HepG2 (cell line): ENCODE measurements around the gene FETUB. TPM values are rescaled to one million over a fixed set of nuclear protein-coding genes. Genes with fewer than 3 reads are reported as not detected.

Source experiments
- CREM ChIP-seq, 2 experiments: sonication (generic) in 1 of 2; formaldehyde crosslinking in 1 of 2; IDR thresholded peaks; 2 replicates each; pipeline versions ENCODE4 v1.4.0 to v1.6.1; 2016 to 2020; ENCODE audit warnings: antibody characterized with exemption in 1 of 2, mild to moderate bottlenecking in 1 of 2, missing genetic modification reagents in 1 of 2
- DBP ChIP-seq: sonication (generic); formaldehyde crosslinking; IDR thresholded peaks from 2 replicates; pipeline ENCODE4 v1.4.0; 2020; ENCODE audit warnings: missing genetic modification reagents; ENCODE audit errors: not compliant biosample characterization
- EZH2 ChIP-seq: conservative IDR thresholded peaks from 2 replicates; pipeline ENCODE4 v1.6.1; 2012; ENCODE audit warnings: mild to moderate bottlenecking, low read depth, low read length, moderate library complexity
- FUBP1 ChIP-seq: sonication (generic); formaldehyde crosslinking; IDR thresholded peaks from 2 replicates; pipeline ENCODE4 v1.5.1; 2020; ENCODE audit warnings: missing genetic modification reagents, mild to moderate bottlenecking, borderline replicate concordance
- GATAD2A ChIP-seq: IDR thresholded peaks from 2 replicates; pipeline ENCODE4 v1.6.1; 2016
- GTF2F1 ChIP-seq: fragments of 150-350 bp; IDR thresholded peaks from 2 replicates; pipeline ENCODE4 v1.6.1; 2014; ENCODE audit warnings: low read length
- HMG20B ChIP-seq: conservative IDR thresholded peaks from 2 replicates; pipeline ENCODE4 v1.6.1; 2016; ENCODE audit warnings: missing genetic modification reagents, missing compliant biosample characterization
- KDM4B ChIP-seq: sonication (generic); formaldehyde crosslinking; IDR thresholded peaks from 2 replicates; pipeline ENCODE4 v1.4.0; 2020; ENCODE audit warnings: missing genetic modification reagents
- MYPOP ChIP-seq: sonication (generic); formaldehyde crosslinking; IDR thresholded peaks from 2 replicates; pipeline ENCODE4 v1.8.1; 2023; ENCODE audit warnings: mild to moderate bottlenecking, moderate library complexity, missing genetic modification reagents
- NFYC ChIP-seq: IDR thresholded peaks from 2 replicates; pipeline ENCODE4 v1.6.1; 2016; ENCODE audit warnings: missing genetic modification reagents, missing compliant biosample characterization
- POGZ ChIP-seq: sonication (generic); formaldehyde crosslinking; IDR thresholded peaks from 2 replicates; pipeline ENCODE4 v1.4.0; 2020; ENCODE audit warnings: mild to moderate bottlenecking, missing genetic modification reagents
- RBM39 ChIP-seq: fragments of 200-400 bp; formaldehyde crosslinking; IDR thresholded peaks from one replicate; pipeline ENCODE4 v1.6.1; 2018; ENCODE audit warnings: antibody characterized with exemption, mild to moderate bottlenecking, low read depth, low read length; ENCODE audit not compliant: poor library complexity, severe bottlenecking
- SATB2 ChIP-seq: sonication (generic); formaldehyde crosslinking; IDR thresholded peaks from 2 replicates; pipeline ENCODE4 v1.5.0; 2020; ENCODE audit warnings: missing genetic modification reagents
- SIN3A ChIP-seq: IDR thresholded peaks from 2 replicates; pipeline ENCODE4 v1.6.1; 2011; ENCODE audit warnings: low read depth, mild to moderate bottlenecking, control low read depth, low read length, borderline replicate concordance
- SMAD1 ChIP-seq: sonication (generic); formaldehyde crosslinking; IDR thresholded peaks from 2 replicates; pipeline ENCODE4 v1.4.0; 2020; ENCODE audit warnings: missing genetic modification reagents, low read depth, mild to moderate bottlenecking, borderline replicate concordance
- TBX2 ChIP-seq: sonication (generic); formaldehyde crosslinking; IDR thresholded peaks from 2 replicates; pipeline ENCODE4 v1.5.0; 2020; ENCODE audit warnings: missing genetic modification reagents, mild to moderate bottlenecking, borderline replicate concordance
- U2AF2 ChIP-seq: fragments of 200-400 bp; formaldehyde crosslinking; IDR thresholded peaks from 2 replicates; pipeline ENCODE4 v1.6.1; 2017; ENCODE audit warnings: low read depth, mild to moderate bottlenecking, low read length
- ZFY ChIP-seq: sonication (generic); formaldehyde crosslinking; IDR thresholded peaks from 2 replicates; pipeline ENCODE4 v1.4.0; 2020; ENCODE audit warnings: missing genetic modification reagents
- ZFYVE20 ChIP-seq: sonication (generic); formaldehyde crosslinking; IDR thresholded peaks from 2 replicates; pipeline ENCODE4 v1.8.0; 2023; ENCODE audit warnings: low read depth, mild to moderate bottlenecking, moderate library complexity, missing genetic modification reagents, borderline replicate concordance
- ZNF274 ChIP-seq: sonication (generic); formaldehyde crosslinking; IDR thresholded peaks from 2 replicates; pipeline ENCODE4 v1.5.1; 2020; ENCODE audit warnings: mild to moderate bottlenecking, missing genetic modification reagents
- ZNF430 ChIP-seq: sonication (generic); formaldehyde crosslinking; IDR thresholded peaks from 2 replicates; pipeline ENCODE4 v1.9.0; 2021; ENCODE audit warnings: mild to moderate bottlenecking, missing genetic modification reagents
- ZNF431 ChIP-seq: sonication (generic); formaldehyde crosslinking; IDR thresholded peaks from 2 replicates; pipeline ENCODE4 v1.9.0; 2022; ENCODE audit warnings: missing genetic modification reagents, low read depth, mild to moderate bottlenecking, borderline replicate concordance
- ZNF460 ChIP-seq: sonication (generic); formaldehyde crosslinking; IDR thresholded peaks from 2 replicates; pipeline ENCODE4 v1.5.1; 2020; ENCODE audit warnings: missing genetic modification reagents, mild to moderate bottlenecking, borderline replicate concordance
- ZNF484 ChIP-seq: sonication (generic); formaldehyde crosslinking; IDR thresholded peaks from 2 replicates; pipeline ENCODE4 v1.5.1; 2020; ENCODE audit warnings: mild to moderate bottlenecking, low read depth, missing genetic modification reagents, borderline replicate concordance
- ZNF562 ChIP-seq: sonication (generic); formaldehyde crosslinking; IDR thresholded peaks from 2 replicates; pipeline ENCODE4 v1.8.0; 2022; ENCODE audit warnings: missing genetic modification reagents, borderline replicate concordance
- ZNF678 ChIP-seq: sonication (generic); formaldehyde crosslinking; IDR thresholded peaks from 2 replicates; pipeline ENCODE4 v1.4.0; 2020; ENCODE audit warnings: mild to moderate bottlenecking, missing genetic modification reagents
- ZNF720 ChIP-seq: sonication (generic); formaldehyde crosslinking; IDR thresholded peaks from 2 replicates; pipeline ENCODE4 v1.4.0; 2020; ENCODE audit warnings: missing genetic modification reagents
- ZNF768 ChIP-seq: sonication (generic); formaldehyde crosslinking; IDR thresholded peaks from 2 replicates; pipeline ENCODE4 v1.4.0; 2020; ENCODE audit warnings: missing genetic modification reagents
- ZNF792 ChIP-seq: IDR thresholded peaks from 2 replicates; pipeline ENCODE4 v1.6.1; 2016
- polyA plus RNA-seq, 8 experiments: library from polyadenylated mRNA; depleted of rRNA in 3 of 8; stranded (reverse) in 7 of 8; unstranded in 1 of 8; fragments of >200 nt; fragmentation: Illumina TruSeq in 4 of 8; extraction: Trizol in 4 of 8; gene quantifications; 2 replicates each; pipeline versions ENCODE4 v1.2.1 to v1.2.3, GENCODE V29; 2011 to 2016; ENCODE audit warnings: low read depth in 4 of 8, missing spikeins in 1 of 8, mixed read lengths in 1 of 8; ENCODE audit not compliant: insufficient read depth in 1 of 8
- total RNA-seq, 5 experiments: library from RNA; depleted of rRNA; stranded (reverse); fragments of >200 nt; fragmentation: Illumina TruSeq; extraction: Trizol; gene quantifications; 2 replicates each; pipeline ENCODE4 v1.2.3, GENCODE V29; 2016; ENCODE audit warnings: low read depth in 1 of 5

FETUB gene
- total and polyA plus RNA-seq, 2 of the 13 experiments (the other 11 are each of a cell fraction or from before 2014, with no cell fraction given): 2.1 to 4.4 TPM

- TF ChIP-seq HMG20B: 0 out of 2 replicates have a peak, but pooled peaks have one; percentile 36
- no peak for TF ChIP-seq KDM4B (CRISPR knock-in tag)
- TF ChIP-seq ZNF430 (CRISPR knock-in tag): no peak
- no peak for TF ChIP-seq NFYC (CRISPR knock-in tag)
- no peak for TF ChIP-seq SATB2 (CRISPR knock-in tag)
- no peak for TF ChIP-seq ZNF792 (CRISPR knock-in tag)
- no peak for TF ChIP-seq GTF2F1
- no peak; the same call in 1 of the 2 replicates for TF ChIP-seq GATAD2A
- TF ChIP-seq TBX2 (CRISPR knock-in tag): 0 out of 2 replicates have a peak, but pooled peaks have one; percentile 10
- no peak for TF ChIP-seq ZNF768
- TF ChIP-seq ZNF460 (CRISPR knock-in tag): no peak
- TF ChIP-seq FUBP1 (CRISPR knock-in tag): no peak
- TF ChIP-seq ZNF484 (CRISPR knock-in tag): no peak
- no peak for TF ChIP-seq CREM (IDR thresholded peaks at IDR 0.05)
- no peak for TF ChIP-seq CREM (CRISPR knock-in tag; IDR thresholded peaks at IDR 0.05)
- no peak for TF ChIP-seq POGZ (CRISPR knock-in tag)
- TF ChIP-seq ZNF431 (CRISPR knock-in tag): 0 out of 2 replicates have a peak, but pooled peaks have one; percentile 31
- TF ChIP-seq ZNF274 (CRISPR knock-in tag): no peak
- TF ChIP-seq U2AF2: no peak
- TF ChIP-seq EZH2: no peak
- TF ChIP-seq ZFYVE20 (CRISPR knock-in tag): no peak
- no peak for TF ChIP-seq ZNF678
- no peak for TF ChIP-seq SIN3A
- no peak for TF ChIP-seq ZNF562 (CRISPR knock-in tag)
- no peak for TF ChIP-seq MYPOP (CRISPR knock-in tag)
- 0 out of 2 replicates have a peak, but pooled peaks have one; percentile 35 for TF ChIP-seq ZFY (CRISPR knock-in tag)
- TF ChIP-seq DBP (CRISPR knock-in tag): no peak
- no peak for TF ChIP-seq SMAD1 (CRISPR knock-in tag)
- no peak for TF ChIP-seq RBM39
- no peak for TF ChIP-seq ZNF720 (CRISPR knock-in tag)
Measured at GRCh38 chr3:186598108-186598784, 42.0 kb upstream of the FETUB start (continued).
